Lung (tissue), 12 donors: ENCODE measurements around the gene ZFP36L1. TPM values are rescaled to one million over a fixed set of nuclear protein-coding genes. Genes with fewer than 3 reads are reported as not detected.

Experiments used
- ATAC-seq: fragments of 200-7000 bp; cut with Tn5 transposase; one replicate; pipeline ENCODE4 v1.9.1; 2020; ENCODE audit warnings: moderate number of reproducible peaks; ENCODE audit not compliant: insufficient read depth, low FRiP score
- DNase-seq, 3 donors: peaks; one replicate each; pipeline ENCODE4 v3.0.0-alpha.2; 2013 to 2017
- H3K27ac ChIP-seq, 2 donors: one replicate each; pipeline ENCODE4 v1.5.1; 2013; ENCODE audit warnings: mild to moderate bottlenecking in 2 of 2, moderate library complexity in 2 of 2, control low read depth in 1 of 2, inconsistent platforms in 1 of 2, low read depth in 1 of 2, low read length in 1 of 2
- H3K27me3 ChIP-seq, 3 donors: one replicate each; pipeline ENCODE4 v1.5.1; 2013; ENCODE audit warnings: low read length in 2 of 3; ENCODE audit not compliant: control insufficient read depth in 3 of 3, insufficient read depth in 3 of 3
- H3K36me3 ChIP-seq, 4 donors: one replicate each; pipeline ENCODE4 v1.5.1; 2013; ENCODE audit warnings: low read length in 4 of 4, mild to moderate bottlenecking in 1 of 4, moderate library complexity in 1 of 4; ENCODE audit not compliant: control insufficient read depth in 4 of 4, insufficient read depth in 4 of 4
- H3K4me1 ChIP-seq, 5 donors: one replicate each; pipeline ENCODE4 v1.5.1; 2013; ENCODE audit warnings: low read length in 5 of 5, mild to moderate bottlenecking in 2 of 5, moderate library complexity in 1 of 5; ENCODE audit not compliant: control insufficient read depth in 5 of 5, insufficient read depth in 5 of 5
- H3K4me3 ChIP-seq: one replicate; pipeline ENCODE4 v1.5.1; 2013; ENCODE audit warnings: mild to moderate bottlenecking, control low read depth, moderate library complexity
- H3K9ac ChIP-seq, 2 donors: one replicate each; pipeline ENCODE4 v1.5.1; 2013; ENCODE audit warnings: low read length in 2 of 2, control low read depth in 1 of 2; ENCODE audit not compliant: insufficient read depth in 1 of 2
- H3K9me3 ChIP-seq, 4 donors: one replicate each; pipeline ENCODE4 v1.5.1; 2013; ENCODE audit warnings: low read length in 3 of 4, mild to moderate bottlenecking in 1 of 4, moderate library complexity in 1 of 4; ENCODE audit not compliant: control insufficient read depth in 4 of 4, insufficient read depth in 3 of 4
- CTCF ChIP-seq: IDR thresholded peaks from 2 replicates; pipeline ENCODE4 v1.5.1; 2012; ENCODE audit warnings: mild to moderate bottlenecking; ENCODE audit errors: control extremely low read depth, extremely low read depth
- WGBS, 2 donors: extraction: QIAGEN DNeasy Blood & Tissue Kit; methylation state at CpG; one replicate each; pipeline ENCODE4 v1.1.7; 2013; 5-methylcytosine and 5-hydroxymethylcytosine counted together
- polyA plus RNA-seq, 2 donors: library from polyadenylated mRNA; stranded (reverse); fragments of 200-250 nt; gene quantifications; one replicate each; pipeline ENCODE4 v1.2.1, GENCODE V29; 2013
- total RNA-seq, 2 donors: library from RNA; depleted of rRNA in 1 of 2; stranded (reverse); fragments of >200 nt in 1 of 2; gene quantifications; one replicate each; pipeline ENCODE4 v1.2.1, GENCODE V29; 2014 to 2021
- donor health status: control.
- donor health status: control.
- donor health status: Bipolar disorder and iron deficiency.
- donor health status: healthy.
- donor health status: DM: yes; HTN: yes; CAD: no.

Gene ZFP36L1
- total and polyA plus RNA-seq, 4 donors = 63.7 to 364 (median 267) TPM

- Histone ChIP-seq H3K4me3 (peak overlapping the region; percentile 94), H3K9ac (peak overlapping the region; percentile 99 to 100), H3K27ac (peak overlapping the region; percentile 93 to 95), H3K27me3 (no peaks in the 10 kb centered on the region), H3K4me1 (peaks cover 0 to 22% (median 11%) of the 10 kb centered on the region in 5 donors), H3K36me3 (peaks cover 12 to 59% (median 31%) of the 10 kb centered on the region in 4 donors), H3K9me3 (no peaks in the 10 kb centered on the region)
- 2% methylated on average over 15 of the region's 15 CpGs for WGBS, 2 donors
- TF ChIP-seq CTCF = no peak
- no peak for ATAC-seq
- DNase-seq = peak; percentile 48 to 61 (median 55)
Observed at GRCh38 chr14:68791078-68791901, 1.6 kb downstream of the ZFP36L1 start.

DNA sequence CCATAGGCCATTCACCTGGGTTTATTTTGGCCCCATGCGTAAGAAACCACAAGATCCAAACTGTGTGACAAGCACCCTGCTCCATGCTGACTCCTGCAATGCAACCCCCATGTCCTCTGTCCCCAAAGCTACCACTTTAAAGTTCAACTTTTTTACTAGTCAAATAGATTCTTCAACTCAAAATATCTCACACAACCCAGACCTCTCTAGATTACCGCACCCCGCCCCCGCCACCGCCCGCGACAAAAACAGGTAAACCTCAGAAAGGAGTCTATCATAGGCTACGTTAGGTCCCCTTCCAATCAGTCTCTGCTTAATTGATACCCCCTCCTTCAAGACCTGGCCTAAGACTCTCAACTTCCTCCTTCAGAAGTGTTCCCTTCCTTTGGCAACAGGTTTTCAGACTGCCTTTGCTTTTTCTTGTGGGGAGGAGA is 2.2 kb downstream of the ZFP36L1 start:
- no peak for ATAC-seq
- peaks cover 12 to 59% (median 31%) of the 10 kb centered on the region in 4 donors for H3K36me3 ChIP-seq

GRCh38 chr14:68789821-68790643 is 2.8 kb downstream of the ZFP36L1 start:
- peak overlapping the region; percentile 93 to 95 for H3K27ac ChIP-seq
- no peak for TF ChIP-seq CTCF
- WGBS, 2 donors = 22 to 67% methylated on average over 45 of the region's 45 CpGs
- H3K9me3 ChIP-seq = no peaks in the 10 kb centered on the region
- peaks cover 0 to 26% (median 13%) of the 10 kb centered on the region in 5 donors for H3K4me1 ChIP-seq
- peak overlapping the region; percentile 99 to 100 for H3K9ac ChIP-seq
- peak overlapping the region; percentile 94 for H3K4me3 ChIP-seq
- peak; percentile 54 to 72 (median 68) for DNase-seq
- peaks cover 12 to 59% (median 31%) of the 10 kb centered on the region in 4 donors for H3K36me3 ChIP-seq
- ATAC-seq = no peak
- H3K27me3 ChIP-seq = no peaks in the 10 kb centered on the region

More for the DNA sequence above, 2.2 kb downstream of the ZFP36L1 start:
- no peaks in the 10 kb centered on the region for H3K9me3 ChIP-seq
- 8 to 22% methylated on average over 8 of the region's 8 CpGs for WGBS, 2 donors
- peak overlapping the region; percentile 99 to 100 for H3K9ac ChIP-seq
- peak overlapping the region; percentile 93 to 95 for H3K27ac ChIP-seq
- H3K4me1 ChIP-seq = peaks cover 0 to 26% (median 11%) of the 10 kb centered on the region in 5 donors
- no peak for TF ChIP-seq CTCF
- H3K27me3 ChIP-seq = no peaks in the 10 kb centered on the region
- H3K4me3 ChIP-seq = peak overlapping the region; percentile 94
- DNase-seq = peak in 2 of 3 donors; percentile 47 to 60
